Measurements from ENCODE around the gene NOP56.
A peak's percentile ranks its signal among the peaks of the same experiment; 100 is the strongest.

The NOP56 gene, protein sequence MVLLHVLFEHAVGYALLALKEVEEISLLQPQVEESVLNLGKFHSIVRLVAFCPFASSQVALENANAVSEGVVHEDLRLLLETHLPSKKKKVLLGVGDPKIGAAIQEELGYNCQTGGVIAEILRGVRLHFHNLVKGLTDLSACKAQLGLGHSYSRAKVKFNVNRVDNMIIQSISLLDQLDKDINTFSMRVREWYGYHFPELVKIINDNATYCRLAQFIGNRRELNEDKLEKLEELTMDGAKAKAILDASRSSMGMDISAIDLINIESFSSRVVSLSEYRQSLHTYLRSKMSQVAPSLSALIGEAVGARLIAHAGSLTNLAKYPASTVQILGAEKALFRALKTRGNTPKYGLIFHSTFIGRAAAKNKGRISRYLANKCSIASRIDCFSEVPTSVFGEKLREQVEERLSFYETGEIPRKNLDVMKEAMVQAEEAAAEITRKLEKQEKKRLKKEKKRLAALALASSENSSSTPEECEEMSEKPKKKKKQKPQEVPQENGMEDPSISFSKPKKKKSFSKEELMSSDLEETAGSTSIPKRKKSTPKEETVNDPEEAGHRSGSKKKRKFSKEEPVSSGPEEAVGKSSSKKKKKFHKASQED

DNA sequence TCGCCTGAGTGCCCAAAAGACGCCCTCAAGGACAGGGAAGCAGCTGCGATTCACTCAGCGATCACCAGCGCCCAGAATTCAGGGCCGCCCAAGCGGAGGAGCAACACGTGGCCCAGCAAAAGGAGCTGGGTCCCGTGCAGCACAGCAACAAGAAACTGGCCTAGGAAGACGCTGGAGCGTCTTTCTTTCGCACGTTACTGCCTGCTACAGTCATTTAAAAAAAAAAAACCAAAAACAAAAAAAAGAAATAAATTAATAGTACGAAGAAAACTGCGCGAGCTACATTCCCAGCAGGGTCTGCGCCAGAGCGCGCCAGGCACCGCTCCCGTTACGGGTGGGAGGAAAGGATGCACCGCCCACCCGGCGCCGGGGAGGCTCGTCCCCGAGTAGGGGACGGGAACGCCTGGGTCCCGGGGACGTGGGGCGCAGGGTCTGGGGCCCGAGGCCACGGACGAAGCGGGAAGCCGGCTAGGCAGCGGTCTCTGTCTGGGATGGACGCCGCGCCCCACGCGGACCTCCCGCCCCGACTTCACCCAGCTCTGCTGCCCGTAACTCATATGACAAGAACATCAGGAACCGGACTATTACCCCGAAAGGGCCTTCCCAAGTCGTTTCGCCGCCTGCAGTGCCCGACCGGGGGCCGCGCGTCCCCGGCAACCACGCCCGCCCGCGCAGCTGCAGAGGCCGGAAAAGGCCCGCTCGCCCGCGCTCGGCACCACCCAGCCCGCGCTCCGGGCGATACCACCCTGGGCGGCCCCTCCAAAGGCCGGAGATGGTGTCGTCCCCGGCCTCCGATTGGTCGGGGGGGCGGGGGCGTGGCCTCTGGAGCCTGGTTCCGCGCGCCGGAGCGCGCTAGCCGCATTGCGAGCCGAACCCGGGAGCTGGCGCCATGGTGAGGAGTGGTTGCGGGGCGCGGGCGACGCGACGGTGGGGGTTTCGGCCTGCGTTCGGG is at the start of gene NOP56:
Gene NOP56, plus strand, starts transcription at position 861 of the 952 bp plus-strand sequence. Its CDS starts 29 bp downstream, at position 890.
- DNase-seq (ENCODE audit: low spot score), result peak; percentile 93

GRCh38 chr20:2602746-2603145 is 49.7 kb upstream of the NOP56 start:
- DNase-seq (ENCODE audit: low spot score), result no peak

DNA sequence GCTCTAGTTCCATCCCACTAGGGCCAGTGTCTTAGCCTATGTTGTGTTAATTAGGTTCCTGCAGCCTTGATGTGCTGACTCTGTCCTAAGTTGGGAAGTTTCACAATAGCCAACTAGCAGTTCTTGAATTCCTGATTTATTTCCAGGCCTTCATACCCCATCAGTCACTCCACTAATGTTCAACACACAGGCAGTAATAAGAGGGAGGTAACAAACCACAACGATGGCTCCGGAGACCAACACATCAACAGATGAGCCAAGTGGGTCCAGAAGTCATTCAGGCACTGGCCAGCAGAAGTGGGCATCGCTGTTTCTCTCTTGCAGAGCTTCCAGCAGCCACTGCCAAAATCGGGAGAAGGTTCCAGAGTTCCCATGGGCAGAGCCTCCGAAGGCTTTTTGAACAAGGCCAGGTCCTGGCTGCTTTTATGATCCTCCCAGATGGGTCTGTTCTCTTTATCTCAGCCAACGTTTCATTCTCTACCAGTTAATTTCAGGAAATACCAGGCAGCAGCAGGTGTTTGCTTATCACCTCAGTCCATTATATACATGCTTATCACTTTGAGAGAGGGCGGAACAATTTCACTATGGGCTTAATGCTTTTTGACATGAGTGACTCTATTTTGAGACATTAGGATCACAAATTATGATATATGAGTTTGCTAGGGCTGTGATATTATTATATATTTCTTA is 48.5 kb upstream of the NOP56 start:
- no peak for DNase-seq (ENCODE audit: low spot score)

GRCh38 chr20:2604506-2604835 is 48.0 kb upstream of the NOP56 start:
- no peak for DNase-seq (ENCODE audit: low spot score)

- no peak for DNase-seq (ENCODE audit: low spot score)
Measured at GRCh38 chr20:2606507-2607006, 45.9 kb upstream of the NOP56 start.

DNA sequence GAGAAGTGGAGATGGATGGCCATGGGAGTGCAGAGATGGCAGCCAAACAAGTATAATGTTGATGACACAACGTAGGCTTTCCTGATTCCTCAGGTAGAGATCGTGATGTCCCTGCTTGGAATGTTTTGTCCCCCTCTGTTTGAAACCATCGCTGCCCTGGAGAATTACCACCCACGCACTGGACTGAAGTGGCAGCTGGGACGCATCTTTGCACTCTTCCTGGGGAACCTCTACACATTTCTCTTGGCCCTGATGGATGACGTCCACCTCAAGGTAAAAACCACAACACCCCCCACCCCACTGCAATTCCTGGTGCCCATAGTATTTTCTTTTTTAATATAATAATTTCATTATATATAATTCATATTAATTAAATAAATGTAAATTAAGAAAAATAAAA is 42.1 kb upstream of the NOP56 start:
- no peak for DNase-seq (ENCODE audit: low spot score)

DNA sequence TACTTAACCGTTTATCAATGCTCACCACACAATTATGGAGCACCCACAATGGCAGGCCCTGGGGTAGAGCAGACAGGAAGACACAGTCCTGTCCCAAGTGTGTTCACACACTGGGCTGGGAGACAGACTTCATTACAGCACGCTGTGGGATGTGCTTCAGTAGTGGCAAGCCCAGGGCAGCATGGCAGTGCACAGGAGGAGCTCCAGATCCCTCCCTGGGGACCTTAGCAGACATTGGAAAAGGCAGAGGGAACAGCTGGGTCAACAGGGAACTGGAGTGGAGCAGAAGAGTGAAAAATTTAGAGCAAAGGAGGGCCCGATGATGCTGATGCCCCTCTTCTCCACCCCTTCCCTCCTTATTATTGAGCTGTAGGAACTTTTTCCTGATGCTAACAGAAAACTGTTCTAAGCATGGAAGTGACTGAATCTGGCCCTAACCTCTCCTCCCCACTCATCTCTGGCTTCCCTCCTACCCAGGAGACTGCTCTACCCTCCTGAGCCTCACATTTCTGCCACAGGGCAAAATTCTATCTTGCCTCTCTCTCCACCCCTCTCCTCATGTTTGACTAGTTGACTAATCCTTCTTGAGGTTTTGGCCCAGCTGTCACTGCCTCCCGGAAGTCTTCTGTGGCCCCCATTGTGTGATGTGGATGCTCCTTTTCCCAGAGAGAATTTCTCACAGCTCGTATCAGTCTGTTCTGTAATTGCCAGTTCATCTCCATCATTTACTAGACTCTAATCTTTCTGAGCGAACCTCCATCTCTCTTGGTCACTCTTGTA is 41.3 kb upstream of the NOP56 start:
- DNase-seq (ENCODE audit: low spot score), result no peak

DNA sequence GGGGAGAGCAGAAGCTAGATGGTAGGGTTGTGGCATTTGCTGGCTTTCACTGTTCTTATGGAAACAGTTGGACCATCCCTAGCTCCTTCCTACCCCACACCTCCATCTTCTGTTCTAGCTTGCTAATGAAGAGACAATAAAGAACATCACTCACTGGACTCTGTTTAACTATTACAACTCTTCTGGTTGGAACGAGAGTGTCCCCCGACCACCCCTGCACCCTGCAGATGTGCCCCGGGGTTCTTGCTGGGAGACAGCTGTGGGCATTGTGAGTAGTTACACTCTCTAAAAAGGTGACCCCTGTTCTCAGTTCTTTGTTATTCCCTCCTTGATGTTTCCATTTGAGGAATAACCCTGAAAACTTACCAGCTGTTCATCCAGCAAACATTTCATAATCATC is 40.4 kb upstream of the NOP56 start:
- no peak for DNase-seq (ENCODE audit: low spot score)

- no peak for DNase-seq (ENCODE audit: low spot score)
Measured at GRCh38 chr20:2616634-2617033, 35.8 kb upstream of the NOP56 start.

DNA sequence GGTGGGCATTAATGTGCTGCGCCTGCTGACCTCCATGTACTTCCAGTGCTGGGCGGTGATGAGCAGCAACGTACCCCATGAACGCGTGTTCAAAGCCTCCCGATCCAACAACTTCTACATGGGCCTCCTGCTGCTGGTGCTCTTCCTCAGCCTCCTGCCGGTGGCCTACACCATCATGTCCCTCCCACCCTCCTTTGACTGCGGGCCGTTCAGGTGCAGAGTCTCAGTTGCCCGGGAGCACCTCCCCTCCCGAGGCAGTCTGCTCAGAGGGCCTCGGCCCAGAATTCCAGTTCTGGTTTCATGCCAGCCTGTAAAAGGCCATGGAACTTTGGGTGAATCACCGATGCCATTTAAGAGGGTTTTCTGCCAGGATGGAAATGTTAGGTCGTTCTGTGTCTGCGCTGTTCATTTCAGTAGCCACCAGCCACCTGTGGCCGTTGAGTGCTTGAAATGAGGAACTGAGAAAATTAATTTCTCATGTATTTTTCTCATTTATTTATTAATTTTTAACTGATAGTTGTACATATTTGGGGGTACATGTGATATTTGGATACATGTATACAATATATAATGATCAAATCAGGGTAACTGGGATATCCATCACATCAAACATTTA is 35.2 kb upstream of the NOP56 start:
- no peak for DNase-seq (ENCODE audit: low spot score)

GRCh38 chr20:2618815-2619214 is 33.6 kb upstream of the NOP56 start:
- no peak for DNase-seq (ENCODE audit: low spot score)

- no peak for DNase-seq (ENCODE audit: low spot score)
Measured at GRCh38 chr20:2619337-2619736, 33.1 kb upstream of the NOP56 start.

- no peak for DNase-seq (ENCODE audit: low spot score)
Measured at GRCh38 chr20:2619961-2620595, 32.4 kb upstream of the NOP56 start.

DNA sequence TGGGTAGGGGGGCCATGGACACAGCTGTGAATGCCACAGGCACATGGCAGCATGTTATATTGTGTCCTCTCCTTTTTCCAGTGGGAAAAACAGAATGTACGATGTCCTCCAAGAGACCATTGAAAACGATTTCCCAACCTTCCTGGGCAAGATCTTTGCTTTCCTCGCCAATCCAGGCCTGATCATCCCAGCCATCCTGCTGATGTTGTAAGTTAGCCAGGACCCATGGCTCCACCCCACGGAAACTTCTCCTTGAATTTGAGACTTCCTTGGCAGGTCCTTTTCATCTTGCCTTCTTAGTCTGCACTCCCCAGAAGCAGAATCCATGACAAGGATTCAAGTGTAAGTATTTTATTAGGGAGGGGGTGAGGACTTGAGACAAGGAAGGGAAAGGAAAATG is 28.2 kb upstream of the NOP56 start:
- DNase-seq (ENCODE audit: low spot score), result no peak

- no peak for DNase-seq (ENCODE audit: low spot score)
Measured at GRCh38 chr20:2625062-2625461, 27.4 kb upstream of the NOP56 start.

- DNase-seq (ENCODE audit: low spot score), result no peak
Measured at GRCh38 chr20:2626853-2627541, 25.4 kb upstream of the NOP56 start.

DNA sequence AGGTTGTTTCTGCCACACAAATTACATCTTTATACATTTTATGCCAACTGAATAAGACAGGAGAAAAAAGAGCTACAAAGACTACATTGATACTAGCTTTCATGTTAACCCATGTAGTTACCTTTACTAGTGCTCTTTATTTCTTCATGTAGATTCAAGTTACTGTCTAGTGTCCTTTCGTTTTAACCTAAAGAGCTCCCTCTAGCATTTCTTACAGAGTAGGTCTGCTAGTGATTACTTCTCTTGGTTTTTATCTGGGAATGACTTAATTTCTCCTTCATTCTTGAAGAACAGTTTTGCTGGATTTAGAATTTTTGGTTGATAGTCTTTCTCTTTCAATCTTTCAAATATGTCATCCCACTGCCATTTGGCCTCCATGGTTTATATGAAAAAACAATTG is 21.2 kb upstream of the NOP56 start:
- DNase-seq (ENCODE audit: low spot score), result no peak

DNA sequence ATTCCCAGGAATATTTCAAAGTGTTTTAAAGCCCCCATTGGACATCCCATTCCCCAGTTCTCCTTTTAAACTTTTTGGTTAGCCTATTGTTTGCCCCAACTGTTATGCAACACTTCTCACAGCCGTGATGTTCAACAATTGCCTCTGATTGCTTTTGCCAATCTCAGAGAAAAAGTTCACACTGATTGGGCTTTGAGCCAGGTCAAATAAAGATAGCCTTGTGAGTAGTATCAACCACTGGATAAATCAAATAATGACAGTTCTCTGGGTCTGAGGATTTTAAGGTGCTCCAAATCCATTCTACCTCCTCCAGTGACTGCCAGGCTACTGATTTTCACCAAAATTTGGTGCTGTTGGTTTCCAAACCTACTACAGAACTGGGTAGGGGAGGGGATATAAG is 19.1 kb upstream of the NOP56 start:
- no peak for DNase-seq (ENCODE audit: low spot score)

GRCh38 chr20:2637246-2637645 is 15.2 kb upstream of the NOP56 start:
- no peak for DNase-seq (ENCODE audit: low spot score)

DNA sequence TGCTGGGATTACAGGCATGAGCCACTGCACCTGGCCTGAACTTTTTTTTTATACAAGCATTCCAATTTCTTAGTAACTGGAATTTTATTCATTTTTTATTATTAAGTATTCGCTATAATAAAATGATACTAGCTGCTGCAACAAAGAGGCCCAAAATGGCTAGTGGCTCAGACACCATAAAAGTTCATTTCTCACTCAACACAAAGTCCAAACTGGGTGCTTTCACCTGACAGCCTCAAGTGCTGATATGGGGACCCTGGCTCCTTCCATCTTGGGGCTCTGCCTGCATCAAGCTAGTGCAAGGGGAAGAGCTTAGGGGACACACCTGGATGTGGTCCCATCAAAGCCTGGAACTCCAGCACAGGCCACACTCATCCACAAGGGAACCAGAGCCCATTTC is 12.2 kb upstream of the NOP56 start:
- DNase-seq (ENCODE audit: low spot score), result no peak

Measured in HuH-7 (cell line).